Mesenchymal stem cell (in vitro differentiated cells and primary cell): ENCODE data around the gene CMA1.
"Not testable (repeated sequence)": the region's sequence is repeated elsewhere in the genome, so short reads cannot be mapped to it uniquely, and the experiment has no call there.

ENCODE experiments used
- DNase-seq: peaks from one replicate; pipeline ENCODE4 v3.0.0-alpha.2; 2013
- H2AFZ ChIP-seq: one replicate; pipeline ENCODE4 v1.6.1; 2013; ENCODE audit warnings: low read depth, mild to moderate bottlenecking, control low read depth, inconsistent platforms, low read length, moderate library complexity
- H2AK5ac ChIP-seq: 2 replicates; pipeline ENCODE4 v1.6.1; 2013; ENCODE audit warnings: low read length, moderate library complexity, mild to moderate bottlenecking, inconsistent platforms; ENCODE audit not compliant: severe bottlenecking
- H2BK120ac ChIP-seq: one replicate; pipeline ENCODE4 v1.6.1; 2013; ENCODE audit warnings: low read depth, mild to moderate bottlenecking, inconsistent platforms, low read length, moderate library complexity
- H2BK12ac ChIP-seq, 2 experiments: one replicate each; pipeline ENCODE4 v1.6.1; 2013; ENCODE audit warnings: inconsistent platforms in 2 of 2, low read length in 2 of 2, mild to moderate bottlenecking in 2 of 2, moderate library complexity in 2 of 2, control low read depth in 1 of 2
- H2BK15ac ChIP-seq: one replicate; pipeline ENCODE4 v1.6.1; 2013; ENCODE audit warnings: mild to moderate bottlenecking, low read depth, inconsistent platforms; ENCODE audit not compliant: poor library complexity, severe bottlenecking
- H2BK5ac ChIP-seq: 2 replicates; pipeline ENCODE4 v1.6.1; 2013; ENCODE audit warnings: low read depth, mild to moderate bottlenecking, low read length, control low read depth, inconsistent platforms; ENCODE audit not compliant: poor library complexity, severe bottlenecking
- H3K14ac ChIP-seq, 2 experiments: one replicate each; pipeline ENCODE4 v1.6.1; 2013; ENCODE audit warnings: inconsistent platforms in 2 of 2, low read length in 2 of 2, control low read depth in 1 of 2, mild to moderate bottlenecking in 1 of 2, moderate library complexity in 1 of 2
- H3K18ac ChIP-seq, 2 experiments: one replicate each; pipeline ENCODE4 v1.6.1; 2013; ENCODE audit warnings: inconsistent platforms in 2 of 2, low read length in 2 of 2, control low read depth in 1 of 2, low read depth in 1 of 2, mild to moderate bottlenecking in 1 of 2
- H3K23ac ChIP-seq, 2 experiments: one replicate each; pipeline ENCODE4 v1.6.1; 2013; ENCODE audit warnings: inconsistent platforms in 2 of 2, low read length in 2 of 2, mild to moderate bottlenecking in 2 of 2, moderate library complexity in 2 of 2, control low read depth in 1 of 2
- H3K27ac ChIP-seq: 2 replicates; pipeline ENCODE4 v1.5.1; 2013; ENCODE audit warnings: mild to moderate bottlenecking, moderate library complexity, low read length, control low read depth, inconsistent platforms; ENCODE audit not compliant: poor library complexity, severe bottlenecking
- H3K27me3 ChIP-seq, 2 experiments: 2 replicates each; pipeline versions ENCODE4 v1.6.1 to v1.7.0; 2013; ENCODE audit warnings: low read length in 2 of 2, mild to moderate bottlenecking in 2 of 2, moderate library complexity in 2 of 2, control low read depth in 1 of 2, inconsistent platforms in 1 of 2; ENCODE audit not compliant: control insufficient read depth in 1 of 2, insufficient read depth in 1 of 2
- H3K36me3 ChIP-seq, 2 experiments: 2 replicates each; pipeline versions ENCODE4 v1.6.1 to v1.7.0; 2013; ENCODE audit warnings: low read length in 2 of 2, control low read depth in 1 of 2, inconsistent platforms in 1 of 2, low read depth in 1 of 2, mild to moderate bottlenecking in 1 of 2; ENCODE audit not compliant: insufficient read depth in 2 of 2, control insufficient read depth in 1 of 2
- H3K4ac ChIP-seq, 2 experiments: one replicate each; pipeline ENCODE4 v1.6.1; 2013; ENCODE audit warnings: inconsistent platforms in 2 of 2, low read length in 2 of 2, mild to moderate bottlenecking in 2 of 2, moderate library complexity in 2 of 2, control low read depth in 1 of 2, low read depth in 1 of 2
- H3K4me1 ChIP-seq: 2 replicates; pipeline ENCODE4 v1.6.1; 2013; ENCODE audit warnings: low read depth, low read length, control low read depth; ENCODE audit not compliant: control insufficient read depth, insufficient read depth
- H3K4me2 ChIP-seq: 2 replicates; pipeline ENCODE4 v1.6.1; 2013; ENCODE audit warnings: low read length, mild to moderate bottlenecking, inconsistent platforms; ENCODE audit not compliant: poor library complexity, severe bottlenecking
- H3K4me3 ChIP-seq, 2 experiments: 2 replicates each; pipeline versions ENCODE4 v1.5.1 to v1.7.0; 2013; ENCODE audit warnings: low read length in 2 of 2, mild to moderate bottlenecking in 2 of 2, control low read depth in 1 of 2, low read depth in 1 of 2; ENCODE audit not compliant: insufficient read depth in 1 of 2
- H3K79me1 ChIP-seq: replicated peaks from 2 replicates; pipeline ENCODE4 v1.6.1; 2013; ENCODE audit warnings: mild to moderate bottlenecking, control low read depth, low read length, inconsistent platforms; ENCODE audit not compliant: poor library complexity, severe bottlenecking
- H3K9ac ChIP-seq: 2 replicates; pipeline ENCODE4 v1.7.0; 2013; ENCODE audit warnings: mild to moderate bottlenecking, low read length, moderate library complexity
- H3K9me3 ChIP-seq: 2 replicates; pipeline ENCODE4 v1.7.0; 2013; ENCODE audit warnings: mild to moderate bottlenecking, low read length; ENCODE audit not compliant: control insufficient read depth
- H4K8ac ChIP-seq: one replicate; pipeline ENCODE4 v1.6.1; 2013; ENCODE audit warnings: inconsistent platforms, mild to moderate bottlenecking, low read length, moderate library complexity
- H4K91ac ChIP-seq: one replicate; pipeline ENCODE4 v1.6.1; 2013; ENCODE audit warnings: mild to moderate bottlenecking, low read length, inconsistent platforms
- WGBS: methylation state at CpG from one replicate; pipeline ENCODE4 v1.1.7; 2013; ENCODE audit warnings: mixed read lengths; 5-methylcytosine and 5-hydroxymethylcytosine counted together

CMA1 gene

GRCh38 chr14:24479999-24480398 lies 28.1 kb downstream of the CMA1 start:
- not testable (repeated sequence) for H2BK120ac ChIP-seq, H2BK15ac ChIP-seq, H3K36me3 ChIP-seq, H3K27ac ChIP-seq, H3K4me3 ChIP-seq, H3K79me1 ChIP-seq, H4K8ac ChIP-seq, H3K23ac ChIP-seq, H2AK5ac ChIP-seq, H3K9ac ChIP-seq, H2BK5ac ChIP-seq, H2AFZ ChIP-seq, H3K9me3 ChIP-seq, H3K18ac ChIP-seq, H4K91ac ChIP-seq, H2BK12ac ChIP-seq, H3K14ac ChIP-seq, DNase-seq, H3K4me2 ChIP-seq, H3K4ac ChIP-seq, H3K27me3 ChIP-seq, H3K4me1 ChIP-seq
- 6% methylated on average over 1 of the region's 1 CpG for WGBS

- H2BK15ac ChIP-seq, result no peak overlapping the region
- no peaks in the 10 kb centered on the region for H3K4me1 ChIP-seq
- no peak overlapping the region for H2AK5ac ChIP-seq
- no peak overlapping the region for H3K27ac ChIP-seq
- no peak overlapping the region for H3K14ac ChIP-seq
- H4K8ac ChIP-seq, result no peak overlapping the region
- H3K18ac ChIP-seq, result no peak overlapping the region
- no peak overlapping the region for H3K4me2 ChIP-seq
- H3K4me3 ChIP-seq, result no peak overlapping the region
- no peak overlapping the region for H4K91ac ChIP-seq
- no peaks in the 10 kb centered on the region for H3K9me3 ChIP-seq
- no peak overlapping the region for H2BK120ac ChIP-seq
- H2BK12ac ChIP-seq, result no peak overlapping the region
- H3K79me1 ChIP-seq, result no peaks in the 10 kb centered on the region
- no peaks in the 10 kb centered on the region for H3K36me3 ChIP-seq
- H2BK5ac ChIP-seq, result no peak overlapping the region
- H3K23ac ChIP-seq, result no peak overlapping the region
- H3K4ac ChIP-seq, result no peak overlapping the region
- no peaks in the 10 kb centered on the region for H3K27me3 ChIP-seq
- no peak overlapping the region for H2AFZ ChIP-seq
- WGBS, result 96% methylated on average over 4 of the region's 4 CpGs
- no peak overlapping the region for H3K9ac ChIP-seq
- DNase-seq, result no peak
These were observed 32.8 kb downstream of the CMA1 start for GRCh38 chr14:24475261-24475660.

- no peak overlapping the region for H2BK15ac ChIP-seq
- no peak overlapping the region for H2AK5ac ChIP-seq
- no peak overlapping the region for H3K14ac ChIP-seq
- H2BK5ac ChIP-seq, result no peak overlapping the region
- no peaks in the 10 kb centered on the region for H3K9me3 ChIP-seq
- 66% methylated on average over 10 of the region's 12 CpGs for WGBS
- no peak overlapping the region for H3K4me2 ChIP-seq
- H3K4me1 ChIP-seq, result no peaks in the 10 kb centered on the region
- no peak overlapping the region for H2AFZ ChIP-seq
- no peak overlapping the region for H2BK120ac ChIP-seq
- H2BK12ac ChIP-seq, result no peak overlapping the region
- H3K79me1 ChIP-seq, result no peaks in the 10 kb centered on the region
- no peaks in the 10 kb centered on the region for H3K36me3 ChIP-seq
- H4K8ac ChIP-seq, result no peak overlapping the region
- H3K27ac ChIP-seq, result no peak overlapping the region
- no peak overlapping the region for H3K4ac ChIP-seq
- H4K91ac ChIP-seq, result no peak overlapping the region
- no peak overlapping the region for H3K18ac ChIP-seq
- no peak overlapping the region for H3K4me3 ChIP-seq
- H3K9ac ChIP-seq, result no peak overlapping the region
- H3K23ac ChIP-seq, result no peak overlapping the region
- DNase-seq, result no peak
- no peaks in the 10 kb centered on the region for H3K27me3 ChIP-seq
These were observed 34.9 kb downstream of the CMA1 start for GRCh38 chr14:24473211-24473610.

- not testable (repeated sequence) for H3K4me1 ChIP-seq, H3K4me2 ChIP-seq, H2BK120ac ChIP-seq, H3K4ac ChIP-seq, H2AFZ ChIP-seq, H2BK15ac ChIP-seq, H3K9ac ChIP-seq, H2BK5ac ChIP-seq, H3K27me3 ChIP-seq, H3K27ac ChIP-seq, H3K4me3 ChIP-seq, H4K8ac ChIP-seq, H2AK5ac ChIP-seq, H3K23ac ChIP-seq, H3K79me1 ChIP-seq, H3K14ac ChIP-seq, DNase-seq, H4K91ac ChIP-seq, H3K9me3 ChIP-seq, H2BK12ac ChIP-seq, H3K18ac ChIP-seq, H3K36me3 ChIP-seq
- WGBS, result no CpG with 5 or more reads among the region's 2 CpGs
These were observed 37.6 kb downstream of the CMA1 start for GRCh38 chr14:24470450-24470849.
